ENCODE results near the gene OR2C3.
"Not testable (repeated sequence)": the region's sequence is repeated elsewhere in the genome, so short reads cannot be mapped to it uniquely, and the experiment has no call there.

OR2C3 gene

GRCh38 chr1:247517795-247518612 is 18.2 kb downstream of the OR2C3 start:
- DNase-seq, result no peak

GRCh38 chr1:247506831-247507230 is 29.4 kb downstream of the OR2C3 start:
- no peak for DNase-seq

GRCh38 chr1:247500865-247501264 is 35.4 kb downstream of the OR2C3 start:
- no peak for DNase-seq

GRCh38 chr1:247496581-247497285 is 39.5 kb downstream of the OR2C3 start:
- DNase-seq, result no peak

- no peak for DNase-seq
Measured at GRCh38 chr1:247494767-247495166, 41.5 kb downstream of the OR2C3 start.

- no peak for DNase-seq
Measured at GRCh38 chr1:247493106-247493505, 43.1 kb downstream of the OR2C3 start.

GRCh38 chr1:247491328-247491727 is 44.9 kb downstream of the OR2C3 start:
- no peak for DNase-seq

- no peak for DNase-seq
Measured at GRCh38 chr1:247487057-247487456, 49.2 kb downstream of the OR2C3 start.

- DNase-seq, result no peak
Measured at GRCh38 chr1:247482747-247483146, 53.5 kb downstream of the OR2C3 start.

- not testable (repeated sequence) for DNase-seq
Measured at GRCh38 chr1:247476328-247477058, 59.7 kb downstream of the OR2C3 start.

GRCh38 chr1:247475793-247476192 is 60.4 kb downstream of the OR2C3 start:
- DNase-seq, result no peak

Data from COR-L47 (cell line).